SK-N-SH treated with all-trans-retinoic acid at 6 μM for 48 hours (cell line): Measurements from ENCODE around the gene PSME3IP1.

Experiments used
- ARNTL ChIP-seq: fragments of 450-650 bp; formaldehyde crosslinking; IDR thresholded peaks from 2 replicates; pipeline ENCODE4 v1.5.0; 2020; ENCODE audit warnings: low read depth, mild to moderate bottlenecking, moderate library complexity, borderline replicate concordance
- CSRNP3 ChIP-seq: fragments of 250-450 bp; sonication (Bioruptor Pico); IDR thresholded peaks from 2 replicates; pipeline ENCODE4 v1.5.1; 2021; ENCODE audit warnings: mild to moderate bottlenecking, moderate library complexity
- ESRRG ChIP-seq: fragments of 250-450 bp; sonication (Bioruptor Pico); IDR thresholded peaks from 2 replicates; pipeline ENCODE4 v1.6.1; 2021; ENCODE audit warnings: mild to moderate bottlenecking
- ISL1 ChIP-seq: fragments of 250-450 bp; sonication (Bioruptor Pico); IDR thresholded peaks from 2 replicates; pipeline ENCODE4 v2.1.2; 2022; ENCODE audit warnings: mild to moderate bottlenecking, moderate library complexity
- OSR1 ChIP-seq: fragments of 250-450 bp; sonication (Bioruptor Pico); IDR thresholded peaks from 2 replicates; pipeline ENCODE4 v1.8.0; 2022; ENCODE audit warnings: moderate library complexity, mild to moderate bottlenecking, inconsistent platforms
- POU6F1 ChIP-seq: fragments of 250-450 bp; sonication (Bioruptor Pico); IDR thresholded peaks from 2 replicates; pipeline ENCODE4 v1.8.0; 2021; ENCODE audit warnings: low read depth, mild to moderate bottlenecking, moderate library complexity, borderline replicate concordance
- PPARA ChIP-seq: fragments of 250-450 bp; sonication (Bioruptor Pico); IDR thresholded peaks from 2 replicates; pipeline ENCODE4 v1.5.0; 2020; ENCODE audit warnings: mild to moderate bottlenecking, borderline replicate concordance
- TSHZ2 ChIP-seq: fragments of 250-450 bp; sonication (Bioruptor Pico); IDR thresholded peaks from 2 replicates; pipeline ENCODE4 v1.5.0; 2020; ENCODE audit warnings: mild to moderate bottlenecking, moderate library complexity
- ZFP3 ChIP-seq: fragments of 250-450 bp; sonication (Bioruptor Pico); IDR thresholded peaks from 2 replicates; pipeline ENCODE4 v1.5.0; 2020; ENCODE audit warnings: mild to moderate bottlenecking, moderate library complexity
- ZFP30 ChIP-seq: fragments of 450-650 bp; formaldehyde crosslinking; IDR thresholded peaks from 2 replicates; pipeline ENCODE4 v1.5.0; 2022; ENCODE audit warnings: mild to moderate bottlenecking, moderate library complexity
- ZNF70 ChIP-seq: fragments of 450-650 bp; formaldehyde crosslinking; IDR thresholded peaks from 2 replicates; pipeline ENCODE4 v1.5.0; 2020; ENCODE audit warnings: mild to moderate bottlenecking, moderate library complexity
- TF ChIP-seq, protein P1 (sequence below): fragments of 250-450 bp; sonication (Bioruptor Pico); IDR thresholded peaks from 2 replicates; pipeline ENCODE4 v1.8.0; 2020; ENCODE audit warnings: mild to moderate bottlenecking, moderate library complexity, borderline replicate concordance

DNA sequence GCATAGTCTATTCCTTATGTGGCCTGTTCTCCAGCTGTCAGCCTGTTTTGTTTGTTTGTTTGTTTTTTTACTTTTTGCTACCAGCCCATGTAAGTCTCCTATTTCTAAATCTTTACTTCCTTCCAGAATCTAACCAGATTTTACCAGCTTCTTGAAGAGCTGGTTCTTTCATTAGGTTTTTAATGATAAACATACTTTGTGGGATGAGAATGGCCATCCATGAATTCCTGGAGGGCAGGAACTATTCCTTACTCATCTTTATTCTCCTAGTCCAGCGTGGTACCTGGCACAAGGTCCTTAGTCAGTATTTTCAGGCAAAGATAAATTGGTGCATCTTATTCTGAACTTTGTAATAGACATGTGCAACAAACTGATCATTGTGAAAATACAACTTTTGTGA, 17.6 kb upstream of the PSME3IP1 start:
- TF ChIP-seq, protein P1, sequence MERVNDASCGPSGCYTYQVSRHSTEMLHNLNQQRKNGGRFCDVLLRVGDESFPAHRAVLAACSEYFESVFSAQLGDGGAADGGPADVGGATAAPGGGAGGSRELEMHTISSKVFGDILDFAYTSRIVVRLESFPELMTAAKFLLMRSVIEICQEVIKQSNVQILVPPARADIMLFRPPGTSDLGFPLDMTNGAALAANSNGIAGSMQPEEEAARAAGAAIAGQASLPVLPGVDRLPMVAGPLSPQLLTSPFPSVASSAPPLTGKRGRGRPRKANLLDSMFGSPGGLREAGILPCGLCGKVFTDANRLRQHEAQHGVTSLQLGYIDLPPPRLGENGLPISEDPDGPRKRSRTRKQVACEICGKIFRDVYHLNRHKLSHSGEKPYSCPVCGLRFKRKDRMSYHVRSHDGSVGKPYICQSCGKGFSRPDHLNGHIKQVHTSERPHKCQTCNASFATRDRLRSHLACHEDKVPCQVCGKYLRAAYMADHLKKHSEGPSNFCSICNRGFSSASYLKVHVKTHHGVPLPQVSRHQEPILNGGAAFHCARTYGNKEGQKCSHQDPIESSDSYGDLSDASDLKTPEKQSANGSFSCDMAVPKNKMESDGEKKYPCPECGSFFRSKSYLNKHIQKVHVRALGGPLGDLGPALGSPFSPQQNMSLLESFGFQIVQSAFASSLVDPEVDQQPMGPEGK (CRISPR knock-in tag), result no peak
- TF ChIP-seq POU6F1 (CRISPR knock-in tag) (no peak), ZFP30 (no peak), ISL1 (no peak), ARNTL (CRISPR knock-in tag) (no peak), ESRRG (CRISPR knock-in tag) (no peak), CSRNP3 (CRISPR knock-in tag) (no peak), ZNF70 (no peak), ZFP3 (CRISPR knock-in tag) (no peak), OSR1 (no peak), TSHZ2 (CRISPR knock-in tag) (no peak), PPARA (CRISPR knock-in tag) (no peak)
